GM18498 (cell line): ENCODE results near the gene SP3.

Experiments used
- ATAC-seq: cut with Tn5 transposase; IDR thresholded peaks from one replicate; pipeline ENCODE4 v1.9.1; 2021; ENCODE audit warnings: mild to moderate bottlenecking, moderate library complexity; ENCODE audit not compliant: unreplicated experiment

The SP3 gene

DNA sequence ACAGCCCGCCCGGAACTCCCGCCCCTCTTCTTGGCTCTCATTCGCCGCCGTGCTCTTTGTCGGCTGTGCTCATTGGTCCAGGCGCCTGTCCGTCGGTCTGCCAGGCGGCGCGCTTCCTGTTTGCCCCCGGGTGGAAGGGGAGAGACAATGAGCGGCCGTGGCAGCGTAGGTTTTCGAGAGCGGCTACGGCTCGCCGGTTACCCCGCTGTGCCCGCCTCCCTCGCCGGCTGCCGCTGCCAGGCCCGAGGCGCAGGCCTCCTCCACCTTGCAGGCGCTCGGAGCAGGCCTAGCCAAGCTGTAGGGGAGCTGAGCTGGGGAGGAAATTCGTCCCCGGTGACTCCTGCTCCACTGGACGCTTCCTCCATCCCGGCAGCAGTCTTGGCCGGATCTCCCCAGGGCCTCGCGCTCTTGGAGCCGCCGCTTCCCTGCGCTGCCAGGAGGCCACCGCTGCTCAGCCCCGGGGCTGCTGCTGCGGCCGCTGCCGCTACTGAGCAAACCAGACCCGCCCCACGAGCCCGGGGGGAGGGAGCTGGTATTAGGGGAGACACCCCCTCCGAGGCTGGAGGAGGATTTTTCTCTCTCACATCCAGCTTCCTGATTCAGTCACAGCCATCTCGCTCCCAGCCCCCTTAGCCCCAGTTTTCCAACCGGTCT is at the start of gene SP3:
TSS of gene SP3 (minus strand) at position 2 of the 654 bp plus-strand sequence. CDS start 202 bp downstream, outside the sequence.
- peak; percentile 72 for ATAC-seq

DNA sequence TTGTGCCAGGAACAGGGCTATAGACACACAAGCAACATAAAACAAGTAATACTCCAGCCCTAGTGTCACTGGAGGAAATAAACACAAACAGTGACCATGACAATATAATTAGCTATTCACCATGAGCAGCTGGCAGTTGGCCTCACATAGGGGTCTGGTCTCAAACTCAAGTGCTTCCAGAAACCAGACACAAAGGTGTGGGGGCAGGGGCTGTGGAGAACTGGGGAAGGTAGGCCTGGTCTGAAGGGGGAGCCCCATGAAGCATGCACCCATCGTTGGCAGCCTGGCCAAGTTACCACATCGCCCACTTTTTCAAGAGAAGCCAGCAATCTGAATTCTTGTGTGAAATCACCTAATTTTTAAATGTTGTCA is 49.5 kb upstream of the SP3 start:
- no peak for ATAC-seq

DNA sequence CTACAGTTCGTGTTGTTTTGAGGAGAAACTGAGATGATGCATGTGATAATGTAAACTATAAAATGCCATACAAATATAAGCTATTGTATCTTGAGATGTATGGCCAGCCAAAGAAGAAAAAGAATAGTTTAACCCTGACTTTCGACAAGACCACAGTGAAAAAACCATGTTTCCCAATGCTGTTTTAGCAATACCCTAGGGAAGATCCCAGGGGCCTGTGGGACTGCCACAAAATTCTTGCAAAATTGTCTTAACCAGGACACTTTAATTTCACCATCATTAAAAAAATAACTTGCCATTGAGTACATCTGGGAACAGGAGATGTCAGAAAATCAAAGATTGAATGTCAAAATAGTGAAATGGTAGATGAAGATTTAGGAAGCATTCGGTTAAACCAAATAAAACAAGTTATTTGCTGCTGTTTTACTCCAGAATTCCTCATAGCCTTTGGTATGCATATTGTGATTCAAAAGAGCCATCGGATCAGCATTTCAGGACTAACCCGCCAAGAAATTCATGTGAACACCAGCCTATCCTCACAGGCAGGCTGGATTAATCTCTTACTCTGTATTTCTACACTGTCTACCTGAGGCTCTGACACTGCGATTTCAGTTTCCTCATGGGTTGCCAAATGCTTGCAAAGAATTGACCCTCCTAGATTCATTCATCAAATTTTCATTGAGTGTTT is 49.0 kb upstream of the SP3 start:
- ATAC-seq, result no peak

DNA sequence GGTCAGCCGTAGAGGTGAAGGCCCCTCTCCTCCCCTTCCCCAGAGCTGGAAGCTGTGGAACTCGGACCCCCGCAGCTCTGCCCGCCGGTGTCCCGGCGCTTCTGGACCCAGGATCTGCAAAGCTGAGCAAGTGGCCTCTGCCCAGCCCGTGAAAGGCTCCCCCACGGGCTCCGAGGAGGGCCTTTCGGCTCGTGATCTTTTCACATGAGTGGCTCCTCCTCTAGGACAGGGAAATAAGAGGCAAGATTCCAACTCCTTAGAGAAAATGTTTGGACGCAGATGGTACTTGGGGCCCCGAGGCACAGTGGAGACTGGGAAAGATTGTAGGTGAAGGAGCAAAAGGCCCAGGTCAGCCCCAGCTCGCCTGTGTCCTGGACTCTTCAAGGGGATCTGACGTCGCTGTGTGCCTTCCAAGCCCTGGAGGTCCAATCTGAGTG is 48.2 kb upstream of the SP3 start:
- no peak for ATAC-seq

DNA sequence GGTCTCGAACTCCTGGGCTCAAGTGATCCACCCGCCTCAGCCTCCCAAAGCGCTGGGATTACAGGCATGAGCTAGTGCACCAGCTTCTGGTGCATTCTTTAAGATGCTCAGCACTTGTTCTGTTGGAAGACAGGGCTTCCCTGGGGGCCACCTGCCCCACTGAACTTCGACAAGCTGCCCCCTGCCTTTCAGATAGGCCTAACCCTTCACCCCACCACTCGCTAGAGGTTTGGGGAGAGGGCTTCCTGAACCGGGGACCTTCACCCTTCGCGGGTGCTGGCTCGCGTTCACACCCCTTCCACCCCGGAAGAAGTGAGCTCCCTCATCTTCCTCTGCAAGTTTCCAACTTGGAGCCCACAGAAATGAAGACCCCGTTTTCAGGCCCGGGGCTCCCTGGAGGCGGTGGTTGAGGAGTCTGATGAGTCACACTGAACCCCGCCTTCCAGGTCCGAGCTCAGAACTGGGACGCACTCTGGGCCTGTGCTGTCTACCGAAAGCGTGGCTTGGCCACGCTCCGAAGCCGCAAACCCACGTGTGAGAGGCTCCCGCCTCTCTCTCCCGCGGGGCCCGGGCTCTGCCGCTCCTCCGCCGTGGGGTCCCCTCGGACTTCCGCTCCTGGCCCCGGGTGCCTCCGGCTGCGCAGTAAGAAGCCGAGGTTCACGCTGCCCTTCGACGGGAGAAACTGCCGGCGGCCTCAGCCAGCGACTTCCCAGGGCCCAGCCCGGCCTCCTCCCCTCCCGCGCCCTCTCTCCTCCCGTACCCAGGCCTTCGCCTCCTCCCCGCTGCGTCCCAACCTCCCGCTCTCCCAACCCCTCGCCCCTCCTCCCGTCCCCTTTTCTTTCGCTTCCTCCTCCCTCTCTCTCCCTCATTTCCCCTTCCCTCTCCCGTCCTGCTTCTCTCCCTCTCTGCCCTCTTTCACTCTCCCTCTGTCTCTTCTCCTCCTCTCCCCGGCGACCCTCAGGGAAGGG is 47.5 kb upstream of the SP3 start:
- peak; percentile 56 for ATAC-seq

DNA sequence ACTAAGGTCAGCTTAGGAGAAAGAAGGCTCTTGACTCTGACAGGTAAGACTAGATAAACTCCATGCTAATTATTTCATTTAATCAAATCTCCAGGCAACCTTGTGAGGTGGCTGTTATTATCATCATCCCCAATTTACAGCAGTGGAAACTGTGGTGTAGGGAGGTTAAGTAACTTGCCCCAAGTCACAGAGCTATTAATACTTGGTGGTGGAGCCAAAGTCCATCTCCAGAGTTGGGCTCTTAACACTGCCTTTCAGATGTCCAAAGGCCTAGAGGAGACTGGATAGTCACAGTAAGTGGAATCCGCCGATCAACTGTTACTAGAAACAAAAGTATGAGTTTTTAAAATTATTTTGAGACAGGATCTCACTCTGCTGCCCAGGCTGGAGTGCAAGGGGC is 46.6 kb upstream of the SP3 start:
- ATAC-seq, result no peak

DNA sequence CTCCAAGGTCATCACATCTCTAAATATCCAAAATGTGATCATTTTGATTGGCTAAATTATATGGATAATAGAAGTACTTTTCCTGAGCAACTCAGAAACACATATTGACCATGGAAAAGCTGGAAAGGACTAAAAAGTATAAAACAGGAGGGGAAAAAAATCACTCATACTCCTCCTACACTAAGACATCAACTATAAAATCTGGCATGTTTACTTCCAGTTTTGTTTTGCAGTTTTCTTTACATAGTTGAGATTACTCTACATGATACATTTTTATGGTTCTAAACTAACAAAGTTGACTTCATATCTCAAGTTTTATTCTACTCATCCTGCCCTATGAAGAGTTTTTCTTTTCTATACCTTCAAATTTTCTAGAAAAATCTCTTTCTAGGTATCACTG is 46.0 kb upstream of the SP3 start:
- no peak for ATAC-seq

DNA sequence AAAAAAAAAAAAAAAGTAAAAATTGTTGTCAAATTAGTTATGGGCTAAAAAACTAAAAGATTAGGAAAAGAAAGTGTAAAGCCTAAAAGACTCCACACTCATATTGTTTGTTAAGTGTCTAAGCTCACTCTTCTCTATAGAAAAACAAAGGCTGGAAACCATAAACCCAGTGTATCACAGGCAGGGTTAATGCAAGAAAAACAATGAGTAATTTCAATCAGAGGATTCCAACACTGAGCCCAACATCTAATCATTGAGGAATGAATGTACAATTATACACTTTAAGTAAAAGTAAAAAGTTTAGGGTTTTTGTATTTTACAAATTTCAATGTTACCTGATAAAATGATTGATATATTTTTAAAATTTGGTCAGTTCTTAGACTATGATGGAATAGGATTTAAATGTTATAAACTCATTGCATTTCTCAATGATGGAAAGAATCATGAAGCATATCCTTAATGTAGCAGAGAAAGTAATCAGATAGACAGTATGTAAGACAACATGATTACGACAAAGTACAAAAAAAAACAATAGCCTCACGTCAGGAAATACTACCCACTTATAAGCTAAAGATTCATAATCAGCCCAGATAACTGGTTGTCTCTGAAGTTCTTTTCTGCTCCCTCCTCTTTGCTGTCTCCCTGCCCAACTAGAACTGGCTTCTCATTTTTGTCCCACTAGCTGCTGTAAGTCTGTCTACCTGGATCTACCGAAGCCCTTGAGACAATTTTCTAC is 44.5 kb upstream of the SP3 start:
- ATAC-seq, result no peak

DNA sequence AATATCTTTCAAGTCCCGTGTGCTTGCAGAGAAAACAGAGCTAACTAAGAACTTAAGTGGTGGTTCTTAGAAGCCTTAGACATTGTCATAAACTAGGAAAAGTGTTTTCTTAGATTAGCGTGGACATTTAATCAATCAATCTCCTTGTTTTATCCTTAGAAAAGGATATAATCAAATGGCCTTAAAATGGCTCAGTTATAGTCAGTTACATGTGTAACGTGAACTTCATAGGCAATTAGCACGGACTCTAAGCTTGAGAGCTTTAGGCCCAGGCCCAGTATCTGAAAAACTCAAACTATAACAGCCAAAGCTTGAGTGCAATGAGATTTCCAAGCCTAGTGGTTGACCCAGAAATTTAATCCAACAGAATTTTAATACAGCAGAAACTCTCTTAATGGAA is 43.5 kb upstream of the SP3 start:
- ATAC-seq, result no peak

DNA sequence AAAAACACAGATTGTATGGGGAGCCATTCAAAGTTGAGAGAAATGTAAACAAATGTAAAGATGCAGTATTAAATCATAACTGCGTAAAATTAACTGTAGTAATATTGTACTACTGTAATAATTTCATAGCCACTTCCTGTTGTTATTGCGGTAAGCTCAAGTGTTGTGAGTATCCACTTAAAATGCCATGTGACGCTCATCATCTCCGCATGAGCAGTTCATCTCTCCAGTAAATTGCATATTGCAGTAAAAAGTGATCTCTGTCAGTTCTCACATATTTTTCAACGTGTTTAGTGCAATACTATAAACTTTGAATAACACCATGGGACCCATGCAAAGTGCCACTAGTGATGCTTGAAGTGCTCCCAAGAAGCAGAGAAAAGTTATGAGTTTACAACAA is 41.8 kb upstream of the SP3 start:
- no peak for ATAC-seq

DNA sequence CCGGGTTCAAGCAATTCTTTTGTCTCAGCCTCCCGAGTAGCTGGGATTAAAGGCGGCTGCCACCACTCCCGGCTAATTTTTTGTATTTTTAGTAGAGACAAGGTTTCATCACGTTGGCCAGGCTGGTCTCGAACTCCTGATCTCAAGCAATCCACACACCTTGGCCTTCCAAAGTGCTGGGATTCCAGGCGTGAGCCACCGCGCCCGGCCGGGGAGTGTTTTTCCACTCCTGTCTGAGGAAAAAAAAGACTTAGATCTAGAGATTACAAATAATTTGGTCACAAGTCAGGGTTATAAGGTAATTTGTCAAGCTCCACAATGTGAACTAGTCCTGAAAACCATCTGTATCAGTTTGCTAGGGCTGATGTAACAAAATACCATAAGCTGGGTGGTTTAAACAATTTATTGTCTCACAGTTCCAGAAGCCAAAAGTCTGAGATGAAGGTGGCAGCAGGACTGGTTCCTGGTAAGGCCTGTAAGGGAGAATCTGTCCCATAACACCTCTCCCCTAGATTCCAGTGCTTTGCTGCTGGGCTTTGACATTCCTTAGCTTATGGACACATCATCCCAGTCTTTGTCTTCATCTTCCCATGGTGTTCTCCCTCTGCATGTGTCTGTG is 40.7 kb upstream of the SP3 start:
- no peak for ATAC-seq

DNA sequence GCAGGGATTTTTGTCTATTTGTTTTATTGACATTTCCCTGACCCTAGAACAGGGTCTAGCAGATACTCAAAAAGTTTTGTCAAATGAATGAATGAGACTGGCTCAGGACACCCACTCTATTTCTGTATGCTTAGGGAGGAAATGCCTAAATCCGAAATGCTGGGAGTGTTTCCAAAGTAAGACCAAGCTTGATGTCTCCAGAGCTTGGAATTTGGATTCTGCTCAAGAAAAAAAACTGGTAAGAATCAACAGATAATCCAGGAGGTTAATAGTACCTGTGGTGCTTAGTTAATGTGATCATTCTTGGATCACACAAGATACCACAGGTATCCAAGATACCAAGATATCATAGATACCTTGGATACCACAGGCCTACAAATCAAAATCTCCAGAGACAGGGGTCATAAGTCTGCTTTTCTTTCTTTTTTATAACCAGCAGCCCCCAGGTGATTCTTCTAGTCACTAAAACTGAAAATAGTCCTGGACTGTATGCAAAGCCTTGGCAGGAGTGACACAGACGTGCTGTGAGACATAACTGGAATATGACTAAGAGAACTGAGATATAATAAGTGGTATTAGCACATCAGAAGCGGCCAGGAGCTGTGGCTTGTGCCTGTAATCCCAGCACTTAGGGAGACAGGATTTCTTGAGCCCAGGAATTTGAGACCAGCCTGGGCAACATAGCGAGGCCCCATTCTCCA is 39.9 kb upstream of the SP3 start:
- peak; percentile 86 for ATAC-seq

DNA sequence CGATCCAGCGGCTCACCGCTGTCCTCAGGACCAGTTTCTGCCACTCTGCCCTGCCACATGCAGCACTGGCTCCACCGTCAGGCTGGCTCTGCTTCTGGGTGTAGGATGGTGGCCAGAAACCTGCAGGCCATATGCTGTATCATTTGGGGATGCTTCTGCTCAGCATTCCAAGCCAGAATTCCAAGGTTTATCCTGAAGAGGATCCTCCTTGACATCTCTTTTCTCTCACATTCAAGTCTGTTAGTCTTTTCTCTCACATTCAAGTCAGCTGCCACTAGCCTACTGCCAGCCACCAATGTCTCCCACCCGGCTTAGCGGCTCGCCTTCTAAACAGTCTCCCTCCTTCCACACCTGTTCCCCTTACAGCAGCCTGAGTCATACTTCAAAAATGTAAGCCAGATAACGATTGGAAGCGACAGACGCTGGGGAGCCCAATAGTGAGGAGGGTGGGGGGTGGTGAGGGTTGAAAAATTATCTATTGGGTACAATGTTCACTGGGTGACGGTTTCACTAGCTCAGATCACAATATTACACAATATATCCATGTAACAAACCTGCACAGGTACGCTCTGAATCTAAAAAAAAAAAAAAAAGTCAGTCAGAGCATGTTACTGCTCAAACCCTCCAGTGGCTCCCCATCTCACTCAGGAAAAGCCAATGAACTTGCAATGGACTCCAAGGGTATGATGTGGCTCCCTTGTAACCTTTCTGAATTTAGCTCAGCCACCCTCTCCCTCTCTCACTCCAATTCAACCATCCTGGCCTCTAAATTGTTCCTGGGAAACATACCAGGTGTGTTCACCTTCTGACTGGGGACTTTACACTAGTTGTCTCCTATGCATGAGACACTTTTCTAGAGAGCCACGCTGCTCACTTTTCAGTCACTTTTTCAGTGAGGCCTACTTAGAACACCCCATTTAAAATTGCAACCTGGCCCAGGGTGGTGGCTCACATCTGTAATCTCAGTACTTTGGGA is 38.8 kb upstream of the SP3 start:
- ATAC-seq, result no peak

DNA sequence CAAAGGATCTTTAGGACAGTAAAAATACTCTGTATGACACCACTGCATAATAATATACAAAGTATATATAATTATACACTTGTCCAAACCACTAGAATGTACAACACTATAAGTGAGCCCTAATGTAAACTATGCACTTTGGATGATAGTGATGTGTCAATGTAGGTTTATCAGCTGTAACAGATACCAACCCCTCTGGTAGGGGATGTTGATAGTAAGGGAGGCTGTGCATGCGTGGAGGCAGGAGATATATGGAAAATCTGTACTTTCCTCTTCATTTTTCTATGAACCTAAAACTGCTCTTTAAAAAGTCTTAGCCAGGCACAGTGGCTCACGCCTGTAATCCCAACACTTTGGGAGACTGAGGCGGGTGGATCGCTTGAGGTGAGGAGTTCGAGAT is 37.5 kb upstream of the SP3 start:
- no peak for ATAC-seq

DNA sequence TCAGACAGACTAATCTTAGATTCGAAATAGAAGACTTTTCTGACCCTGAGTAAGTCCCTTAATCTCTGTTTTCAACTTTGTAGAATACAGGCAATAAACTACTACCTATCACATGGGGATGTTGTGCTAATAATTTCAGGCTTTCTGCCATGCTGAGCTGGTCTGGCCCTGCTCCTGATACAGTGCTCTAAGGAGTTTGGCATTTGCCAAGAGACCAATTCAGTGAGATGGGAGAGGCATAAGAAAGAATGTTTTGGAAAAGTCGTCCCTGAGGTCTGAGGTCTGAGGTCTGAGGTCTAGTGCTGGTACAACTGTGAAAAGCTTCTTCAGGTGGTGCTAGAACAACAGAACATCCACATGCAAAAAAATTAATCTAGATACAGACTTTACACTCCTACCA is 35.9 kb upstream of the SP3 start:
- ATAC-seq, result no peak

DNA sequence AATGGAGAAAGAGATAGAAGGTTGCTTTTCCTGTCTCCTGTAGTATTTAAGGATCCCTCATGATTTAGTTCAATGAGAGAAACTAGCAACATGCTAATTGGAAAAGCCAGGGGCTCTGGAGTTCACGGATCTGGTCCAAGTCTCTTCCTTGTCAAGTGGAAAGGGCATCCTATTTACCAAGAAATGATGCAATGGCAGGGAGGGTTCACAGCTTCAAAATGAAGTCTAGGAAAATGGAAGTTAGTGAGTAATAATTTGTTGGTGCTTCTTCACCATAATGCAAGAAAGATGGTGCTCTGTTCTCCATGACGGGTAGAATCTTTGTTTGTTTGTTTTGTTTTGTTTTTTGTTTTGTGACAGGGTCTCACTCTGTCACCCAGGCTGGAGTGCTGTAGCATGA is 34.6 kb upstream of the SP3 start:
- no peak for ATAC-seq

DNA sequence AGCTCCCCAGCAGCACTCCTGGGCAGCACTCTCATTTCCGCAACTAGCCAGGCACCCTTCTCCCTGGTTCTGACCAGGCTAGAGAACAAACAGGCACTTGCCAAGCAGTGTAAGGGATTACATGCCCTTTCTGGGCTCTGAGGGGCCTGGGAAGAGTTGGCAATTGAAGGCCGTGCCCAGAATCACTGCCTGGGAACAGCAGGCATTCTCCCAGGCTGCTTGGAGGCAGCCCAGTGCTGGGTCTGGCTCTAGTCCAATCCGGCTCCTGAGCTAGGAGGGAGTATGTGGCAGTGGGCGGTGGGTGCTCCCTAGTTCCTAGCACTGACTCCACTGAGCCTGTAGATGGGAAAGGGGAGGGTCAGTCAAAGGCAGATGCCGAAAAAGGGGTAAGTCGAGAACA is 34.1 kb upstream of the SP3 start:
- no peak for ATAC-seq

DNA sequence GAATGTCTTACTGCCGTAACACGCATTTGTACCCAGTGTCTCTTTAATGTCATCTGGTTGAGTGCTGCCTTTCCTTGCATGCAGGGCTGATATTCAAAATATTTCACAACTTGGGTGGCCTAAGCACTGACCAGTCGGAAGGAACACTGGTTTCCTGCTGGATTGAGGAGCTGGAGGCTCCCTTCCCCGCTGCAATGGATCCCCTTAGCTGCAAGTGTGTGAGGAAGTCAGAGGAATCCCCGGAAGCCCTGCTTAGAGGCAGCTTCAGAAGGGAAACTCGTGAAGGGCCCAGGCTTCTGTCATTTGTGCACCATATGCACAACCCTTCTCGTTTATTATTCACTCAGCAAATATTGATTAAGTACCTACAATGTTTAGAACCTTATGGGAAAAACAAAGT is 33.2 kb upstream of the SP3 start:
- no peak for ATAC-seq

DNA sequence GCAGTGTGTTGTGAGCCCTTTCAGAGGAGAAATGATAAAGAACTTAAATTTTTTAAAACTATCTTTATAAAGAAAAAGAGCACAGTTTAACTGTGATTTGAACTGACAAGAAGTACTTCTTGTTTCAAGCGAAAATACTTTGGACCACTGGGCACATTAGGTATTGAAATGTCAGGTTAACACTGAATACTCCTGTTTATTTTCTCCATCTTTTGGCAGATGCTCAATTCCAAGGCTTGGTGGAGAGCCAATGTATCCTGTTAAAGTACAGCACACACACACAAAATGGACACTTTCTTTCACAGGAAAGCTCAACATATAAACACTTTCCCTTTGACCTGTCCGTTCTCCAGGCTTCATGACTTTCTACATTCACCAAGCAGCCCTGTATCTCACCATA is 32.6 kb upstream of the SP3 start:
- ATAC-seq, result no peak
